K562 (cell line): ENCODE results near the gene UFSP1. TPM values are rescaled to one million over a fixed set of nuclear protein-coding genes. Genes with fewer than 3 reads are reported as not detected.

ENCODE experiments used
- CBFB ChIP-seq: sonication (generic); formaldehyde crosslinking; IDR thresholded peaks from 2 replicates; pipeline ENCODE4 v1.4.0; 2020; ENCODE audit warnings: mild to moderate bottlenecking, missing genetic modification reagents
- HDGF ChIP-seq: fragments of 450-650 bp; IDR thresholded peaks from 2 replicates; pipeline ENCODE4 v1.6.1; 2016
- HNRNPH1 ChIP-seq: fragments of 200-400 bp; formaldehyde crosslinking; optimal IDR thresholded peaks from 2 replicates; pipeline ENCODE3; 2017; ENCODE audit warnings: low read depth, mild to moderate bottlenecking, low read length, moderate library complexity
- HNRNPL ChIP-seq: fragments of 200-400 bp; formaldehyde crosslinking; IDR thresholded peaks from 2 replicates; pipeline ENCODE4 v1.6.1; 2017; ENCODE audit warnings: low read depth, mild to moderate bottlenecking, low read length
- KAT8 ChIP-seq: fragments of 450-650 bp; IDR thresholded peaks from 2 replicates; pipeline ENCODE4 v1.6.1; 2016; ENCODE audit warnings: low read depth, mild to moderate bottlenecking
- KLF6 ChIP-seq: fragments of 250-450 bp; sonication (Bioruptor Pico); IDR thresholded peaks from 2 replicates; pipeline ENCODE4 v1.4.0; 2020; ENCODE audit warnings: mild to moderate bottlenecking, moderate library complexity, borderline replicate concordance
- MEF2D ChIP-seq: conservative IDR thresholded peaks from 2 replicates; pipeline ENCODE4 v1.6.1; 2016; ENCODE audit warnings: low read depth, missing genetic modification characterization, missing compliant biosample characterization
- MEIS2 ChIP-seq: fragments of 450-650 bp; IDR thresholded peaks from 2 replicates; pipeline ENCODE4 v1.6.1; 2014; ENCODE audit warnings: mild to moderate bottlenecking; ENCODE audit not compliant: partially characterized antibody
- MYBL2 ChIP-seq, 2 experiments: fragments of 450-650 bp in 1 of 2; sonication (generic) in 1 of 2; formaldehyde crosslinking in 1 of 2; IDR thresholded peaks; 2 replicates each; pipeline versions ENCODE4 v1.6.1 to v1.8.1; 2017 to 2022; ENCODE audit warnings: borderline replicate concordance in 1 of 2, inconsistent platforms in 1 of 2, low read depth in 1 of 2, mild to moderate bottlenecking in 1 of 2, missing genetic modification reagents in 1 of 2, moderate library complexity in 1 of 2
- RFX7 ChIP-seq: fragments of 250-450 bp; sonication (Bioruptor Pico); IDR thresholded peaks from 2 replicates; pipeline ENCODE4 v1.5.1; 2021; ENCODE audit warnings: mild to moderate bottlenecking
- SMAD1 ChIP-seq: fragments of 150-350 bp; IDR thresholded peaks from 2 replicates; pipeline ENCODE4 v1.6.1; 2014; ENCODE audit warnings: low read length, low read depth; ENCODE audit not compliant: partially characterized antibody
- SOX6 ChIP-seq: fragments of 450-650 bp; IDR thresholded peaks from 2 replicates; pipeline ENCODE4 v1.6.1; 2014; ENCODE audit warnings: mild to moderate bottlenecking
- SREBF2 ChIP-seq: sonication (generic); formaldehyde crosslinking; IDR thresholded peaks from 2 replicates; pipeline ENCODE4 v1.4.0; 2020; ENCODE audit warnings: mild to moderate bottlenecking, missing genetic modification reagents
- XRCC5 ChIP-seq: fragments of 200-400 bp; formaldehyde crosslinking; IDR thresholded peaks from 2 replicates; pipeline ENCODE4 v1.6.1; 2017; ENCODE audit warnings: low read depth, mild to moderate bottlenecking, low read length
- ZNF395 ChIP-seq: fragments of 200-800 bp; sonication (Bioruptor generic); IDR thresholded peaks from 2 replicates; pipeline ENCODE4 v1.6.1; 2017; ENCODE audit warnings: missing genetic modification characterization, missing compliant biosample characterization
- ZNF445 ChIP-seq: fragments of 250-450 bp; sonication (Bioruptor Pico); IDR thresholded peaks from 2 replicates; pipeline ENCODE4 v1.4.0; 2020; ENCODE audit warnings: low read depth, mild to moderate bottlenecking, moderate library complexity
- ZNF507 ChIP-seq: conservative IDR thresholded peaks from 2 replicates; pipeline ENCODE4 v1.6.1; 2017; ENCODE audit warnings: missing genetic modification characterization, missing compliant biosample characterization
- polyA plus RNA-seq, 8 experiments: library from polyadenylated mRNA; depleted of rRNA in 4 of 8; stranded (reverse) in 5 of 8; unstranded in 3 of 8; fragments of >200 nt; fragmentation: Nextera tagmentation in 2 of 8; fragmentation: Illumina TruSeq in 1 of 8; extraction: Ambion mirVana in 2 of 8; extraction: Trizol in 1 of 8; gene quantifications; 2 replicates each; pipeline versions ENCODE4 v1.2.1 to v1.2.3, GENCODE V29; 2011 to 2014; ENCODE audit warnings: inconsistent platforms in 1 of 8, missing spikeins in 1 of 8
- total RNA-seq, 7 experiments: library from RNA; depleted of rRNA in 6 of 7; stranded (reverse); fragments of >200 nt in 6 of 7; fragmentation: Illumina TruSeq in 2 of 7; extraction: Trizol in 2 of 7; gene quantifications; 2 replicates each; pipeline versions ENCODE4 v1.2.1 to v1.2.3, GENCODE V29; 2011 to 2021; ENCODE audit warnings: low replicate concordance in 1 of 7
- TF ChIP-seq, protein P1 (sequence below), 2 experiments: fragments of 450-650 bp; IDR thresholded peaks; 2 replicates each; pipeline ENCODE4 v1.6.1; 2018; ENCODE audit warnings: mild to moderate bottlenecking in 2 of 2, low read depth in 1 of 2; ENCODE audit not compliant: partially characterized antibody in 2 of 2
- TF ChIP-seq, protein P2 (sequence below): sonication (generic); formaldehyde crosslinking; IDR thresholded peaks from 2 replicates; pipeline ENCODE4 v1.8.1; 2023; ENCODE audit warnings: mild to moderate bottlenecking, missing genetic modification reagents

Gene UFSP1
- total and polyA plus RNA-seq, 9 of the 15 experiments (the other 6 are each of a cell fraction or from before 2014, with no cell fraction given) = 0.50 to 18.8 (median 2.1) TPM

GRCh38 chr7:100895956-100896731 lies 6.6 kb upstream of the UFSP1 start (continued):
- TF ChIP-seq ZNF395 (no peak), MYBL2 (IDR thresholded peaks at IDR 0.05; ENCODE audit: low read depth) (no peak), MYBL2 (CRISPR knock-in tag; IDR thresholded peaks at IDR 0.05; ENCODE audit: borderline replicate concordance) (no peak), ZNF445 (CRISPR knock-in tag) (no peak), HNRNPH1 (no peak), SOX6 (no peak), HDGF (no peak), HNRNPL (no peak), CBFB (CRISPR knock-in tag) (no peak), SREBF2 (CRISPR knock-in tag) (no peak), KAT8 (no peak), KLF6 (CRISPR knock-in tag) (no peak), MEF2D (no peak), ZNF507 (tag) (no peak), RFX7 (CRISPR knock-in tag) (no peak), XRCC5 (no peak), SMAD1 (no peak), MEIS2 (no peak)
- TF ChIP-seq, protein P1, sequence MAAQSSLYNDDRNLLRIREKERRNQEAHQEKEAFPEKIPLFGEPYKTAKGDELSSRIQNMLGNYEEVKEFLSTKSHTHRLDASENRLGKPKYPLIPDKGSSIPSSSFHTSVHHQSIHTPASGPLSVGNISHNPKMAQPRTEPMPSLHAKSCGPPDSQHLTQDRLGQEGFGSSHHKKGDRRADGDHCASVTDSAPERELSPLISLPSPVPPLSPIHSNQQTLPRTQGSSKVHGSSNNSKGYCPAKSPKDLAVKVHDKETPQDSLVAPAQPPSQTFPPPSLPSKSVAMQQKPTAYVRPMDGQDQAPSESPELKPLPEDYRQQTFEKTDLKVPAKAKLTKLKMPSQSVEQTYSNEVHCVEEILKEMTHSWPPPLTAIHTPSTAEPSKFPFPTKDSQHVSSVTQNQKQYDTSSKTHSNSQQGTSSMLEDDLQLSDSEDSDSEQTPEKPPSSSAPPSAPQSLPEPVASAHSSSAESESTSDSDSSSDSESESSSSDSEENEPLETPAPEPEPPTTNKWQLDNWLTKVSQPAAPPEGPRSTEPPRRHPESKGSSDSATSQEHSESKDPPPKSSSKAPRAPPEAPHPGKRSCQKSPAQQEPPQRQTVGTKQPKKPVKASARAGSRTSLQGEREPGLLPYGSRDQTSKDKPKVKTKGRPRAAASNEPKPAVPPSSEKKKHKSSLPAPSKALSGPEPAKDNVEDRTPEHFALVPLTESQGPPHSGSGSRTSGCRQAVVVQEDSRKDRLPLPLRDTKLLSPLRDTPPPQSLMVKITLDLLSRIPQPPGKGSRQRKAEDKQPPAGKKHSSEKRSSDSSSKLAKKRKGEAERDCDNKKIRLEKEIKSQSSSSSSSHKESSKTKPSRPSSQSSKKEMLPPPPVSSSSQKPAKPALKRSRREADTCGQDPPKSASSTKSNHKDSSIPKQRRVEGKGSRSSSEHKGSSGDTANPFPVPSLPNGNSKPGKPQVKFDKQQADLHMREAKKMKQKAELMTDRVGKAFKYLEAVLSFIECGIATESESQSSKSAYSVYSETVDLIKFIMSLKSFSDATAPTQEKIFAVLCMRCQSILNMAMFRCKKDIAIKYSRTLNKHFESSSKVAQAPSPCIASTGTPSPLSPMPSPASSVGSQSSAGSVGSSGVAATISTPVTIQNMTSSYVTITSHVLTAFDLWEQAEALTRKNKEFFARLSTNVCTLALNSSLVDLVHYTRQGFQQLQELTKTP (IDR thresholded peaks at IDR 0.05; ENCODE audit: low read depth in 1 of 2, partially characterized antibody in 2 of 2) = peak in 1 of 2 experiments; percentile 19
- TF ChIP-seq, protein P2, sequence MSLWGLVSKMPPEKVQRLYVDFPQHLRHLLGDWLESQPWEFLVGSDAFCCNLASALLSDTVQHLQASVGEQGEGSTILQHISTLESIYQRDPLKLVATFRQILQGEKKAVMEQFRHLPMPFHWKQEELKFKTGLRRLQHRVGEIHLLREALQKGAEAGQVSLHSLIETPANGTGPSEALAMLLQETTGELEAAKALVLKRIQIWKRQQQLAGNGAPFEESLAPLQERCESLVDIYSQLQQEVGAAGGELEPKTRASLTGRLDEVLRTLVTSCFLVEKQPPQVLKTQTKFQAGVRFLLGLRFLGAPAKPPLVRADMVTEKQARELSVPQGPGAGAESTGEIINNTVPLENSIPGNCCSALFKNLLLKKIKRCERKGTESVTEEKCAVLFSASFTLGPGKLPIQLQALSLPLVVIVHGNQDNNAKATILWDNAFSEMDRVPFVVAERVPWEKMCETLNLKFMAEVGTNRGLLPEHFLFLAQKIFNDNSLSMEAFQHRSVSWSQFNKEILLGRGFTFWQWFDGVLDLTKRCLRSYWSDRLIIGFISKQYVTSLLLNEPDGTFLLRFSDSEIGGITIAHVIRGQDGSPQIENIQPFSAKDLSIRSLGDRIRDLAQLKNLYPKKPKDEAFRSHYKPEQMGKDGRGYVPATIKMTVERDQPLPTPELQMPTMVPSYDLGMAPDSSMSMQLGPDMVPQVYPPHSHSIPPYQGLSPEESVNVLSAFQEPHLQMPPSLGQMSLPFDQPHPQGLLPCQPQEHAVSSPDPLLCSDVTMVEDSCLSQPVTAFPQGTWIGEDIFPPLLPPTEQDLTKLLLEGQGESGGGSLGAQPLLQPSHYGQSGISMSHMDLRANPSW (CRISPR knock-in tag) = no peak
